Glomerular visceral epithelial cell (primary cell): Measurements from ENCODE around the gene CCDC85C.

Source experiments
- DNase-seq: peaks from one replicate; pipeline ENCODE4 v3.0.0-alpha.2; 2016; ENCODE audit errors: extremely low spot score

The CCDC85C gene

GRCh38 chr14:99473458-99473857 lies 130.5 kb downstream of the CCDC85C start:
- no peak for DNase-seq

- no peak for DNase-seq
Observed at GRCh38 chr14:99472937-99473336, 131.1 kb downstream of the CCDC85C start.

GRCh38 chr14:99471731-99472130 lies 132.3 kb downstream of the CCDC85C start:
- no peak for DNase-seq

GRCh38 chr14:99468836-99469592 lies 135.0 kb downstream of the CCDC85C start:
- DNase-seq = no peak

GRCh38 chr14:99468081-99468480 lies 135.9 kb downstream of the CCDC85C start:
- no peak for DNase-seq

GRCh38 chr14:99467336-99468078 lies 136.5 kb downstream of the CCDC85C start:
- DNase-seq = no peak

- no peak for DNase-seq
Observed at GRCh38 chr14:99466758-99467157, 137.2 kb downstream of the CCDC85C start.

- no peak for DNase-seq
Observed at GRCh38 chr14:99465288-99465687, 138.7 kb downstream of the CCDC85C start.

- DNase-seq = no peak
Observed at GRCh38 chr14:99463974-99464373, 140.0 kb downstream of the CCDC85C start.

- no peak for DNase-seq
Observed at GRCh38 chr14:99462210-99462609, 141.8 kb downstream of the CCDC85C start.

GRCh38 chr14:99461411-99462085 lies 142.5 kb downstream of the CCDC85C start:
- no peak for DNase-seq

GRCh38 chr14:99460793-99461192 lies 143.2 kb downstream of the CCDC85C start:
- DNase-seq = no peak

- DNase-seq = no peak
Observed at GRCh38 chr14:99459481-99460100, 144.4 kb downstream of the CCDC85C start.

GRCh38 chr14:99454246-99454645 lies 149.8 kb downstream of the CCDC85C start:
- DNase-seq = no peak

GRCh38 chr14:99452968-99453367 lies 151.0 kb downstream of the CCDC85C start:
- no peak for DNase-seq

- no peak for DNase-seq
Observed at GRCh38 chr14:99451234-99451633, 152.8 kb downstream of the CCDC85C start.

- DNase-seq = no peak
Observed at GRCh38 chr14:99450266-99450665, 153.7 kb downstream of the CCDC85C start.
